Cardiac muscle cell (in vitro differentiated cells and primary cell): ENCODE measurements around the gene PLOD1. TPM values are rescaled to one million over a fixed set of nuclear protein-coding genes. Genes with fewer than 3 reads are reported as not detected.

Experiments
- DNase-seq, 2 donors: peaks; one replicate each; pipeline versions ENCODE4 v3.0.0 to v3.0.0-alpha.2; 2010 to 2017; ENCODE audit warnings: low read depth in 1 of 2, low spot score in 1 of 2
- H3K27ac ChIP-seq: fragments of 200-600 bp; sonication (generic); 2 replicates; pipeline ENCODE4 v1.5.1; 2016
- H3K27me3 ChIP-seq: fragments of 200-600 bp; sonication (generic); 2 replicates; pipeline ENCODE4 v1.6.0; 2016; ENCODE audit warnings: control low read depth
- H3K36me3 ChIP-seq: fragments of 200-600 bp; sonication (generic); 2 replicates; pipeline ENCODE4 v1.5.1; 2016; ENCODE audit warnings: control low read depth
- H3K4me1 ChIP-seq: fragments of 200-600 bp; sonication (generic); 2 replicates; pipeline ENCODE4 v1.8.1; 2017; ENCODE audit warnings: low read depth, mild to moderate bottlenecking, mixed run types
- H3K4me3 ChIP-seq: fragments of 200-600 bp; sonication (generic); 2 replicates; pipeline ENCODE4 v1.5.1; 2016; ENCODE audit warnings: mild to moderate bottlenecking
- H3K9me3 ChIP-seq: fragments of 200-600 bp; sonication (generic); 2 replicates; pipeline ENCODE4 v1.5.1; 2017; ENCODE audit warnings: low read depth, mild to moderate bottlenecking, control low read depth
- polyA plus RNA-seq: library from polyadenylated mRNA; unstranded; fragments of >200 nt; fragmentation: Nextera tagmentation; extraction: Ambion mirVana; gene quantifications from 2 replicates; pipeline ENCODE4 v1.2.1, GENCODE V29; 2016
- total RNA-seq: library from RNA; depleted of rRNA; stranded (reverse); fragments of >200 nt; gene quantifications from 2 replicates; pipeline ENCODE4 v1.2.3, GENCODE V29; 2016
- TF ChIP-seq, protein P1 (sequence below): IDR thresholded peaks from 2 replicates; pipeline ENCODE4 v1.5.1; 2012; ENCODE audit warnings: low read depth, mild to moderate bottlenecking, low read length

Gene PLOD1
- total and polyA plus RNA-seq, 2 experiments from 2014 or later, result 149 to 185 TPM

DNA sequence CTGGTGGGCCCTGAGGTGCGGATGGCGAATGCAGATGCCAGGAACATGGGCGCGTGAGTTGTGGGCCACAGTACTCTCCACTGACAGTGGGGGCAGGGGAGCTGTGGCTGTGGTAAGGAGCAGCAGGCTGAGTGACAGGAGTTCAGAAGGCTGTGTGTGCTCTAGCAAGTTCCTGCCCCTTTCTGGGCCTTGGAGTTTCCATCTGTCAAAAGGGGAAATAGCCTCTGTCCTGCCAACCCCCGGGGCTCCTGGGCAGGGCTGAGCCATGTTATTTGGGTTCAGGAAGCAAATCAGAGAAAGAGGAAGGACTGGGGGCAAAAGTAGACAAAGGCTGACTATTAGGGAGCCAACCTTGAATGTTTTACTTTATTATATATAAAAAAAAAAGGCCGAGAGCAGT lies 26.2 kb downstream of the PLOD1 start:
- Histone ChIP-seq H3K27ac (no peak overlapping the region), H3K4me3 (no peak overlapping the region), H3K27me3 (no peaks in the 10 kb centered on the region), H3K4me1 (no peaks in the 10 kb centered on the region), H3K9me3 (no peaks in the 10 kb centered on the region), H3K36me3 (peaks cover 58% of the 10 kb centered on the region)
- DNase-seq, result no peak
- TF ChIP-seq, protein P1, sequence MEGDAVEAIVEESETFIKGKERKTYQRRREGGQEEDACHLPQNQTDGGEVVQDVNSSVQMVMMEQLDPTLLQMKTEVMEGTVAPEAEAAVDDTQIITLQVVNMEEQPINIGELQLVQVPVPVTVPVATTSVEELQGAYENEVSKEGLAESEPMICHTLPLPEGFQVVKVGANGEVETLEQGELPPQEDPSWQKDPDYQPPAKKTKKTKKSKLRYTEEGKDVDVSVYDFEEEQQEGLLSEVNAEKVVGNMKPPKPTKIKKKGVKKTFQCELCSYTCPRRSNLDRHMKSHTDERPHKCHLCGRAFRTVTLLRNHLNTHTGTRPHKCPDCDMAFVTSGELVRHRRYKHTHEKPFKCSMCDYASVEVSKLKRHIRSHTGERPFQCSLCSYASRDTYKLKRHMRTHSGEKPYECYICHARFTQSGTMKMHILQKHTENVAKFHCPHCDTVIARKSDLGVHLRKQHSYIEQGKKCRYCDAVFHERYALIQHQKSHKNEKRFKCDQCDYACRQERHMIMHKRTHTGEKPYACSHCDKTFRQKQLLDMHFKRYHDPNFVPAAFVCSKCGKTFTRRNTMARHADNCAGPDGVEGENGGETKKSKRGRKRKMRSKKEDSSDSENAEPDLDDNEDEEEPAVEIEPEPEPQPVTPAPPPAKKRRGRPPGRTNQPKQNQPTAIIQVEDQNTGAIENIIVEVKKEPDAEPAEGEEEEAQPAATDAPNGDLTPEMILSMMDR, result no peak

DNA sequence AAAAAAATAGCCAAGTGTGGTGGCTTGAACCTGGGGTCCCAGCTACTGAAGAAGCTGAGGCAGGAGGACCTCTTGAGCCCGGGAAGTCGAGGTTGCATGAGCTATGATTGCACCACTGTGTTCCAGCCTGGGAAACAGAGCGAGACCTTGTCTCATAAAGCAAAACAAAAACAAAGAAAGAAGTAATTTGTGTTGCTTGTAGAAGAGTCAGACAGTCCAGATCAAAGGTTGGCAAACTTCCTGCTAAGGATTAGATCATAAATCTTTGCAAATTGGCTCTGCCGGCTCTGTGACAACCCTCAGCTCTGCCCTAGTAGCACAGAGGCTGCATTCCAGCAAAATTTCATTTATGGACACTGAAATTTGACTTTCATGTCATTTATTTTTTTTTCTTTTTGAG lies 26.7 kb downstream of the PLOD1 start:
- H3K4me1 ChIP-seq, result no peaks in the 10 kb centered on the region
- no peaks in the 10 kb centered on the region for H3K9me3 ChIP-seq
- H3K4me3 ChIP-seq, result no peak overlapping the region
- DNase-seq, result no peak
- peaks cover 61% of the 10 kb centered on the region for H3K36me3 ChIP-seq
- TF ChIP-seq, protein P1, result no peak
- no peaks in the 10 kb centered on the region for H3K27me3 ChIP-seq
- H3K27ac ChIP-seq, result no peak overlapping the region

DNA sequence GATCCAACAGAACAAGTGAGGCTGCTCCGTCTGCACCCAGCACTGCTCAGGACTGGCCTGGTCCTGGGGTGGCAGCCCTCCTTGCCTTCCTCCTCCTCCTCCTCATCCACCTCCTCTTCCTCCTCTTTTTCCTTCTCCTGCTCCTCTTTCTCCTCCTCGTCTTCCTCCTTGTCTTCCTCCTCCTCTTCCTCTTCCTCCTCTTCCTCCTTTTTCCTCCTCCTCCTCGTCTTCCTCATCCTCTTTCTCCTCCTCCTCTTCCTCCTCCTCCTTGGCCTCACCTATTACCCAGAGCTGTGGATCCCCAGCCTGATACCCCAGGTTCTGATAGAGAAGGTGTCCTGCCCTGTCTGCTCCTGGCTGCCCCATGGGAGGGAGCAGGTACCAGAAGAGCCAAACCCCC lies 29.1 kb downstream of the PLOD1 start:
- TF ChIP-seq, protein P1, result no peak
- Histone ChIP-seq H3K27me3 (no peaks in the 10 kb centered on the region), H3K9me3 (no peaks in the 10 kb centered on the region), H3K36me3 (peaks cover 37% of the 10 kb centered on the region), H3K4me1 (no peaks in the 10 kb centered on the region), H3K27ac (no peak overlapping the region), H3K4me3 (no peak overlapping the region)
- DNase-seq, result no peak

DNA sequence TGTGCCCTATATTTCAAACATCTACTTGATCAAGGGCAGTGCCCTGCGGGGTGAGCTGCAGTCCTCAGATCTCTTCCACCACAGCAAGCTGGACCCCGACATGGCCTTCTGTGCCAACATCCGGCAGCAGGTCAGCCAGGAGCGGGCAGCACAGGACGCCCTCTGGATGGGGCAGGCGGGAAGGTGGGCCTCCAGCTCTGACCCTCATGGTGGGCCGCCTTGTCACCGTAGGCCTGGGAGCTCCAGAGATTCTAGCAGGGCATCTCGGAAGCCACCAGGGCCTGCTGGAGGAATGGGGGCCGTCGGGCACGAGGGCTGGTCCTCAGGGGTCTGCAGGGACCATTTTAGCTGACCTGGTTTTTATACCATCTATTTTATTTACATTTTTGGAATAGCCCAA lies 30.1 kb downstream of the PLOD1 start:
- H3K36me3 ChIP-seq, result peaks cover 41% of the 10 kb centered on the region
- TF ChIP-seq, protein P1, result no peak

DNA sequence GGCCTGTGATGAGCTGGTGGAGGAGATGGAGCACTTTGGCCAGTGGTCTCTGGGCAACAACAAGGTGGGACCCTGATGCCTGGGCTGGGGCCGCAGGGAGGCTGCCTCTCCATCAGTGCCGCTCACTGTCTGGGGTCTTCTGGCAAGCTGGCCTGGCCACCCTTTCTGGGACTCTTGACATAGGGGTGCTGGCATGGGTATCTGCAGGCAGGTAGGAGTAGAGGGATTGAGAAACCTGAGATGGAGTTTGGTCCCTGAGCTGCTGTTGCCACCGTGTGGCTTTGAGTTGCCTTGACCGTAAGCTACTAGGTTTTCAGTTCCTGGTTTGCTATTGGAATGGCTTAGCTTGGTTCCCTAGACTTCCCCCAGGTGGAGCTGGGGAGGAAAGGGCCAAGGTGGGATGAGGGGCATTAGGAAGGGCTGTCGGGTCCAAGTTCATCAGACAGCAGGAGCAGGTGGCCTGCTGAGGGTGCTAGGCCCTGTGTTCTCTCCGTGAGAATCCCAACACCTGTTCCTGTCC lies 32.6 kb downstream of the PLOD1 start:
- H3K4me3 ChIP-seq, result no peak overlapping the region
- no peaks in the 10 kb centered on the region for H3K9me3 ChIP-seq
- peak; percentile 58 to 60 for DNase-seq
- H3K4me1 ChIP-seq, result no peaks in the 10 kb centered on the region
- peaks cover 45% of the 10 kb centered on the region for H3K36me3 ChIP-seq
- H3K27ac ChIP-seq, result peak overlapping the region; percentile 23
- H3K27me3 ChIP-seq, result no peaks in the 10 kb centered on the region
- TF ChIP-seq, protein P1, result peak; percentile 54

More for the DNA sequence above, 30.1 kb downstream of the PLOD1 start:
- Histone ChIP-seq H3K4me1 (no peaks in the 10 kb centered on the region), H3K9me3 (no peaks in the 10 kb centered on the region), H3K4me3 (no peak overlapping the region), H3K27me3 (no peaks in the 10 kb centered on the region), H3K27ac (no peak overlapping the region)
- no peak for DNase-seq
